ENCODE measurements around the gene LGALS3BP.
"Not testable (repeated sequence)": the region's sequence is repeated elsewhere in the genome, so short reads cannot be mapped to it uniquely, and the experiment has no call there.

The LGALS3BP gene

GRCh38 chr17:78962984-78963348 lies 16.8 kb downstream of the LGALS3BP start:
- DNase-seq: not testable (repeated sequence)

GRCh38 chr17:78962345-78962983 lies 17.3 kb downstream of the LGALS3BP start:
- DNase-seq: no peak

- DNase-seq: no peak
Measured at GRCh38 chr17:78961571-78961970, 18.2 kb downstream of the LGALS3BP start.

- DNase-seq: no peak
Measured at GRCh38 chr17:78960928-78961327, 18.8 kb downstream of the LGALS3BP start.

- DNase-seq: no peak
Measured at GRCh38 chr17:78959803-78960202, 19.9 kb downstream of the LGALS3BP start.

- no peak for DNase-seq
Measured at GRCh38 chr17:78958641-78959127, 21.0 kb downstream of the LGALS3BP start.

GRCh38 chr17:78957128-78957527 lies 22.6 kb downstream of the LGALS3BP start:
- DNase-seq: no peak

- no peak for DNase-seq
Measured at GRCh38 chr17:78956254-78956653, 23.5 kb downstream of the LGALS3BP start.

- DNase-seq: no peak
Measured at GRCh38 chr17:78954684-78955083, 25.0 kb downstream of the LGALS3BP start.

GRCh38 chr17:78953356-78954350 lies 26.1 kb downstream of the LGALS3BP start:
- no peak for DNase-seq

GRCh38 chr17:78952706-78953105 lies 27.0 kb downstream of the LGALS3BP start:
- no peak for DNase-seq

- DNase-seq: no peak
Measured at GRCh38 chr17:78951967-78952551, 27.7 kb downstream of the LGALS3BP start.

GRCh38 chr17:78950870-78951269 lies 28.9 kb downstream of the LGALS3BP start:
- no peak for DNase-seq

- DNase-seq: no peak
Measured at GRCh38 chr17:78947235-78948149, 32.2 kb downstream of the LGALS3BP start.

- no peak for DNase-seq
Measured at GRCh38 chr17:78946631-78947030, 33.1 kb downstream of the LGALS3BP start.

GRCh38 chr17:78946131-78946530 lies 33.6 kb downstream of the LGALS3BP start:
- no peak for DNase-seq

- DNase-seq: not testable (repeated sequence)
Measured at GRCh38 chr17:78945455-78945854, 34.3 kb downstream of the LGALS3BP start.

GRCh38 chr17:78944956-78945355 lies 34.8 kb downstream of the LGALS3BP start:
- no peak for DNase-seq

GRCh38 chr17:78944026-78944425 lies 35.7 kb downstream of the LGALS3BP start:
- no peak for DNase-seq

GRCh38 chr17:78940708-78941107 lies 39.0 kb downstream of the LGALS3BP start:
- DNase-seq: no peak

- no peak for DNase-seq
Measured at GRCh38 chr17:78940258-78940657, 39.5 kb downstream of the LGALS3BP start.

GRCh38 chr17:78939615-78940014 lies 40.1 kb downstream of the LGALS3BP start:
- no peak for DNase-seq
